NT2/D1 (cell line): ENCODE results near the gene RPS28.

Experiments
- DNase-seq: peaks from one replicate; pipeline ENCODE4 v3.0.0-alpha.2; 2011; ENCODE audit warnings: low read depth, low spot score
- H3K27me3 ChIP-seq: 2 replicates; pipeline ENCODE4 v1.6.0; 2011; ENCODE audit warnings: mild to moderate bottlenecking; ENCODE audit not compliant: insufficient read length, insufficient read depth
- H3K36me3 ChIP-seq: 2 replicates; pipeline ENCODE4 v1.6.1; 2011; ENCODE audit warnings: mild to moderate bottlenecking, low read length, mixed read lengths; ENCODE audit not compliant: insufficient read depth, insufficient read length
- H3K4me1 ChIP-seq: 2 replicates; pipeline ENCODE4 v1.5.1; 2011; ENCODE audit not compliant: insufficient read depth, insufficient read length
- H3K4me3 ChIP-seq: 2 replicates; pipeline ENCODE4 v1.5.1; 2011; ENCODE audit warnings: low read depth; ENCODE audit not compliant: insufficient read length
- H3K9ac ChIP-seq: 2 replicates; pipeline ENCODE4 v1.6.0; 2011; ENCODE audit warnings: low read depth; ENCODE audit not compliant: insufficient read length
- H3K9me3 ChIP-seq: 2 replicates; pipeline ENCODE4 v1.5.1; 2011; ENCODE audit warnings: mild to moderate bottlenecking, low read length; ENCODE audit not compliant: insufficient read depth
- SUZ12 ChIP-seq: IDR thresholded peaks from 2 replicates; pipeline ENCODE4 v1.6.1; 2011; ENCODE audit not compliant: insufficient read length, insufficient read depth; ENCODE audit errors: extremely low read depth
- YY1 ChIP-seq: IDR thresholded peaks from 2 replicates; pipeline ENCODE4 v1.6.1; 2011; ENCODE audit not compliant: insufficient read length, insufficient read depth
- ZNF274 ChIP-seq: IDR thresholded peaks from 2 replicates; pipeline ENCODE4 v1.6.1; 2011; ENCODE audit warnings: mild to moderate bottlenecking, low read depth, low read length

The RPS28 gene

GRCh38 chr19:8357007-8357521 is 35.8 kb downstream of the RPS28 start:
- TF ChIP-seq SUZ12 (no peak), ZNF274 (no peak), YY1 (no peak)
- Histone ChIP-seq H3K4me3 (no peak overlapping the region), H3K9me3 (no peaks in the 10 kb centered on the region), H3K36me3 (no peaks in the 10 kb centered on the region), H3K4me1 (peaks cover 2% of the 10 kb centered on the region), H3K9ac (no peak overlapping the region), H3K27me3 (peaks cover 5% of the 10 kb centered on the region)
- no peak for DNase-seq

GRCh38 chr19:8358948-8359347 is 37.7 kb downstream of the RPS28 start:
- no peak overlapping the region for H3K9ac ChIP-seq
- H3K9me3 ChIP-seq = no peaks in the 10 kb centered on the region
- no peak overlapping the region for H3K4me3 ChIP-seq
- peaks cover 2% of the 10 kb centered on the region for H3K4me1 ChIP-seq
- no peak for TF ChIP-seq SUZ12
- TF ChIP-seq ZNF274 = no peak
- TF ChIP-seq YY1 = no peak
- no peaks in the 10 kb centered on the region for H3K36me3 ChIP-seq
- no peak for DNase-seq
- peaks cover 18% of the 10 kb centered on the region for H3K27me3 ChIP-seq

DNA sequence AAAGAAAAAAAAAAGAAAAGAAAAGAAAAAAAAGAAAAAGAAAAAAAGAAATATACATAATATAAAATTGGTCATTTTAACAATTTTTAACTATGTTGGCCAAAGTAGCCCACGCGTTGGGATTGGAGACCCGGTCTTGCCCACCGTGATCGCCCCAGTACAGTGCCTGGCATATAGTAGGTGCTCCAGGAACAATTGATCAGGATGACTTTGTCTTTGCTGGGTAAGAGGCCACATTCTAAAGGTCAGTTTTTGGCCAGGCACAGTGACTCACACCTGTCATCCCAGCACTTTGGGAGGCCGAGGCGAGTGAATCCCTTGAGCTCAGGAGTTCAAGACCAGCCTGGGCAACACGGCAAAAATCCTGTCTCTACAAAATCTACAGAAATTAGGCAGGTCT is 38.9 kb downstream of the RPS28 start:
- TF ChIP-seq YY1 (no peak), ZNF274 (no peak), SUZ12 (no peak)

GRCh38 chr19:8361921-8362793 is 40.9 kb downstream of the RPS28 start:
- H3K27me3 ChIP-seq = peaks cover 49% of the 10 kb centered on the region
- H3K4me3 ChIP-seq = no peak overlapping the region
- H3K9ac ChIP-seq = no peak overlapping the region
- no peak for DNase-seq
- H3K36me3 ChIP-seq = no peaks in the 10 kb centered on the region
- peaks cover 4% of the 10 kb centered on the region for H3K4me1 ChIP-seq
- TF ChIP-seq ZNF274 (no peak), YY1 (no peak), SUZ12 (no peak)
- no peaks in the 10 kb centered on the region for H3K9me3 ChIP-seq

More for the DNA sequence above, 38.9 kb downstream of the RPS28 start:
- Histone ChIP-seq H3K9ac (no peak overlapping the region), H3K4me3 (no peak overlapping the region), H3K4me1 (peaks cover 2% of the 10 kb centered on the region), H3K27me3 (peaks cover 30% of the 10 kb centered on the region), H3K9me3 (no peaks in the 10 kb centered on the region), H3K36me3 (no peaks in the 10 kb centered on the region)
- no peak for DNase-seq

- no peak for DNase-seq
- Histone ChIP-seq H3K9me3 (no peaks in the 10 kb centered on the region), H3K9ac (peak within 1 kb of the TSS; percentile 62), H3K4me3 (peak within 1 kb of the TSS; percentile 67), H3K27me3 (peaks cover 52% of the 10 kb centered on the region), H3K36me3 (no peaks in the 10 kb centered on the region), H3K4me1 (peaks cover 9% of the 10 kb centered on the region)
- TF ChIP-seq SUZ12 (no peak), ZNF274 (no peak), YY1 (no peak)
Observed at GRCh38 chr19:8363803-8364771, 42.8 kb downstream of the RPS28 start, which contains the start of gene ANGPTL4. TSS of gene ANGPTL4 (plus strand) at chr19:8364155. CDS start at chr19:8364322, 167 bp downstream.

GRCh38 chr19:8366121-8366581 is 44.9 kb downstream of the RPS28 start:
- no peak for TF ChIP-seq ZNF274
- Histone ChIP-seq H3K4me1 (peaks cover 15% of the 10 kb centered on the region), H3K27me3 (peaks cover 52% of the 10 kb centered on the region), H3K9ac (no peak overlapping the region), H3K36me3 (no peaks in the 10 kb centered on the region), H3K9me3 (no peaks in the 10 kb centered on the region), H3K4me3 (no peak overlapping the region)
- DNase-seq = no peak

DNA sequence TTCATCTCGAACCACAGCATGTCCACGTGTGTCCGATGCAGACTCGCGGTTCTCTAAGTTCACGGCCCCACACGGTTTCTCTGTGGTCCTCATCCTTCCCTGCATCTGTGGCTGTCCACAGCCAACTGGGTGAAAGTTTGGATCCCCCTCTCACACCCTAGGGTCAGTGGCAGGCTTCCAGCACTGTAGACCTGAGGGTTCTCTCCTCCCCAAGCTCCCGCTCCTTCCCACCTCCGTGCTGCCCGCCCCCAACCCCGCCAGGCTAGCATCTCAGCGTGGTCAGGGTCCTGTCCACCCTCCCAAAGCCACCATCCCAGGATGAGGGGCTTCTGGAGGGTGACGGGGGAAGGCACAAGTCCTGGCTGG is 45.6 kb downstream of the RPS28 start:
- TF ChIP-seq ZNF274 (no peak), YY1 (no peak), SUZ12 (no peak)
- peak overlapping the region; percentile 19 for H3K4me3 ChIP-seq
- DNase-seq = no peak
- H3K27me3 ChIP-seq = peaks cover 49% of the 10 kb centered on the region
- H3K4me1 ChIP-seq = peaks cover 18% of the 10 kb centered on the region
- H3K9me3 ChIP-seq = no peaks in the 10 kb centered on the region
- no peaks in the 10 kb centered on the region for H3K36me3 ChIP-seq
- peak overlapping the region; percentile 33 for H3K9ac ChIP-seq
